HG02678 (cell line): Measurements from ENCODE around the gene CHST5.

ENCODE experiments used
- ATAC-seq: cut with Tn5 transposase; IDR thresholded peaks from one replicate; pipeline ENCODE4 v1.9.1; 2021; ENCODE audit warnings: mild to moderate bottlenecking, moderate library complexity; ENCODE audit not compliant: unreplicated experiment

Gene CHST5

GRCh38 chr16:75481475-75481874 lies 54.4 kb downstream of the CHST5 start:
- ATAC-seq: no peak

GRCh38 chr16:75479421-75479990 lies 56.4 kb downstream of the CHST5 start:
- no peak for ATAC-seq
